ENCODE measurements around the gene DDI2. TPM values are rescaled to one million over a fixed set of nuclear protein-coding genes. Genes with fewer than 3 reads are reported as not detected.

The DDI2 gene
- total and polyA plus RNA-seq, 9 of the 15 experiments (the other 6 are each of a cell fraction or from before 2014, with no cell fraction given) = 6.5 to 48.4 (median 21.2) TPM

DNA sequence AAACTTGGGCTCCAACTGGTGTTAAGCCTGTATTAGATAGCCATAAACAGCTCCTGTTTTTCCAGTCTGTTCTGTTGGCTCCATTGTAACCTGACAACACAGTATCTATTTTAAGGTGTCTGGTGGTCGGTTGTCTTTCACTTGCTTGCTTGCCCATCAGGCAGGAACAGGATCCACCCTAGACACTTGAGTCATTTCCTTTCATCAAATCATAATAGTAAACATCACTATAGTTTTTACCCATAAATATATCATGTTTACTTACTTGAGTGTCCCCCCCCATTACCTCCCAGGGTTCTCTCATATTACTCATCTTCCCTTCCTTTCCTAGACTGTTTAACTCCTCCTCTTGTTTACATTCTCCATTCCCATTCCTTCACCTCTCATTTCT is 2.9 kb downstream of the DDI2 start (continued):
- TF ChIP-seq PHF21A (IDR thresholded peaks at IDR 0.05; ENCODE audit: borderline replicate concordance, low read depth) (no peak), NEUROD1 (IDR thresholded peaks at IDR 0.05; ENCODE audit: borderline replicate concordance, low read depth, low read length, partially characterized antibody) (no peak), RBBP5 (IDR thresholded peaks at IDR 0.05; ENCODE audit: borderline replicate concordance, insufficient read depth, low read length, poor library complexity, severe bottlenecking) (no peak), ZNF232 (CRISPR knock-in tag; IDR thresholded peaks at IDR 0.05) (no peak), MEF2A (IDR thresholded peaks at IDR 0.05; ENCODE audit: control insufficient read depth, low read depth, low read length) (peak; percentile 15; the same call in 1 of the 2 replicates), PHTF2 (CRISPR knock-in tag; IDR thresholded peaks at IDR 0.05) (no peak), ZNF57 (CRISPR knock-in tag; IDR thresholded peaks at IDR 0.05) (no peak), ZNF707 (CRISPR knock-in tag; conservative IDR thresholded peaks at IDR 0.05) (no peak), KDM2B (CRISPR knock-in tag; IDR thresholded peaks at IDR 0.05) (no peak), SMARCA4 (IDR thresholded peaks at IDR 0.05) (peak; percentile 43), ZNF263 (CRISPR knock-in tag; IDR thresholded peaks at IDR 0.05; ENCODE audit: borderline replicate concordance) (no peak), COPS2 (conservative IDR thresholded peaks at IDR 0.05) (no peak), ZNF217 (CRISPR knock-in tag; IDR thresholded peaks at IDR 0.05) (no peak), NRF1 (conservative IDR thresholded peaks at IDR 0.05 in 1 of 2, IDR thresholded peaks at IDR 0.05 in 1 of 2) (0 out of 4 replicates have a peak, but pooled peaks of 1 of the 2 experiments have one; percentile 19), FOXJ3 (CRISPR knock-in tag; IDR thresholded peaks at IDR 0.05) (no peak), PCBP1 (IDR thresholded peaks at IDR 0.05; ENCODE audit: low read depth, low read length, poor library complexity, severe bottlenecking) (no peak), ZNF586 (CRISPR knock-in tag; conservative IDR thresholded peaks at IDR 0.05) (no peak), ARID2 (IDR thresholded peaks at IDR 0.05) (no peak)
- TF ChIP-seq, protein P1, sequence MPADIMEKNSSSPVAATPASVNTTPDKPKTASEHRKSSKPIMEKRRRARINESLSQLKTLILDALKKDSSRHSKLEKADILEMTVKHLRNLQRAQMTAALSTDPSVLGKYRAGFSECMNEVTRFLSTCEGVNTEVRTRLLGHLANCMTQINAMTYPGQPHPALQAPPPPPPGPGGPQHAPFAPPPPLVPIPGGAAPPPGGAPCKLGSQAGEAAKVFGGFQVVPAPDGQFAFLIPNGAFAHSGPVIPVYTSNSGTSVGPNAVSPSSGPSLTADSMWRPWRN (IDR thresholded peaks at IDR 0.05; ENCODE audit: low read depth) = no peak
- TF ChIP-seq, protein P2, sequence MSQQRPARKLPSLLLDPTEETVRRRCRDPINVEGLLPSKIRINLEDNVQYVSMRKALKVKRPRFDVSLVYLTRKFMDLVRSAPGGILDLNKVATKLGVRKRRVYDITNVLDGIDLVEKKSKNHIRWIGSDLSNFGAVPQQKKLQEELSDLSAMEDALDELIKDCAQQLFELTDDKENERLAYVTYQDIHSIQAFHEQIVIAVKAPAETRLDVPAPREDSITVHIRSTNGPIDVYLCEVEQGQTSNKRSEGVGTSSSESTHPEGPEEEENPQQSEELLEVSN (IDR thresholded peaks at IDR 0.05; ENCODE audit: borderline replicate concordance in 1 of 2, extremely low read depth in 1 of 2, insufficient read depth in 1 of 2, insufficient read length in 1 of 2, low read depth in 1 of 2, low read length in 1 of 2, poor library complexity in 1 of 2, severe bottlenecking in 1 of 2) = no peak
- TF ChIP-seq, protein P3, sequence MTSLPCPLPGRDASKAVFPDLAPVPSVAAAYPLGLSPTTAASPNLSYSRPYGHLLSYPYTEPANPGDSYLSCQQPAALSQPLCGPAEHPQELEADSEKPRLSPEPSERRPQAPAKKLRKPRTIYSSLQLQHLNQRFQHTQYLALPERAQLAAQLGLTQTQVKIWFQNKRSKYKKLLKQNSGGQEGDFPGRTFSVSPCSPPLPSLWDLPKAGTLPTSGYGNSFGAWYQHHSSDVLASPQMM (CRISPR knock-in tag; IDR thresholded peaks at IDR 0.05) = no peak
- TF ChIP-seq, protein P4, sequence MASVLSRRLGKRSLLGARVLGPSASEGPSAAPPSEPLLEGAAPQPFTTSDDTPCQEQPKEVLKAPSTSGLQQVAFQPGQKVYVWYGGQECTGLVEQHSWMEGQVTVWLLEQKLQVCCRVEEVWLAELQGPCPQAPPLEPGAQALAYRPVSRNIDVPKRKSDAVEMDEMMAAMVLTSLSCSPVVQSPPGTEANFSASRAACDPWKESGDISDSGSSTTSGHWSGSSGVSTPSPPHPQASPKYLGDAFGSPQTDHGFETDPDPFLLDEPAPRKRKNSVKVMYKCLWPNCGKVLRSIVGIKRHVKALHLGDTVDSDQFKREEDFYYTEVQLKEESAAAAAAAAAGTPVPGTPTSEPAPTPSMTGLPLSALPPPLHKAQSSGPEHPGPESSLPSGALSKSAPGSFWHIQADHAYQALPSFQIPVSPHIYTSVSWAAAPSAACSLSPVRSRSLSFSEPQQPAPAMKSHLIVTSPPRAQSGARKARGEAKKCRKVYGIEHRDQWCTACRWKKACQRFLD (CRISPR knock-in tag; IDR thresholded peaks at IDR 0.05) = no peak
- TF ChIP-seq, protein P5, sequence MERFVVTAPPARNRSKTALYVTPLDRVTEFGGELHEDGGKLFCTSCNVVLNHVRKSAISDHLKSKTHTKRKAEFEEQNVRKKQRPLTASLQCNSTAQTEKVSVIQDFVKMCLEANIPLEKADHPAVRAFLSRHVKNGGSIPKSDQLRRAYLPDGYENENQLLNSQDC (CRISPR knock-in tag; IDR thresholded peaks at IDR 0.05) = no peak
- TF ChIP-seq, protein P6, sequence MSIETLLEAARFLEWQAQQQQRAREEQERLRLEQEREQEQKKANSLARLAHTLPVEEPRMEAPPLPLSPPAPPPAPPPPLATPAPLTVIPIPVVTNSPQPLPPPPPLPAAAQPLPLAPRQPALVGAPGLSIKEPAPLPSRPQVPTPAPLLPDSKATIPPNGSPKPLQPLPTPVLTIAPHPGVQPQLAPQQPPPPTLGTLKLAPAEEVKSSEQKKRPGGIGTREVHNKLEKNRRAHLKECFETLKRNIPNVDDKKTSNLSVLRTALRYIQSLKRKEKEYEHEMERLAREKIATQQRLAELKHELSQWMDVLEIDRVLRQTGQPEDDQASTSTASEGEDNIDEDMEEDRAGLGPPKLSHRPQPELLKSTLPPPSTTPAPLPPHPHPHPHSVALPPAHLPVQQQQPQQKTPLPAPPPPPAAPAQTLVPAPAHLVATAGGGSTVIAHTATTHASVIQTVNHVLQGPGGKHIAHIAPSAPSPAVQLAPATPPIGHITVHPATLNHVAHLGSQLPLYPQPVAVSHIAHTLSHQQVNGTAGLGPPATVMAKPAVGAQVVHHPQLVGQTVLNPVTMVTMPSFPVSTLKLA (conservative IDR thresholded peaks at IDR 0.05) = 0 out of 4 replicates have a peak, but pooled peaks have one; percentile 24 to 34
